ENCODE results near the gene NFKBIB.

Gene NFKBIB

DNA sequence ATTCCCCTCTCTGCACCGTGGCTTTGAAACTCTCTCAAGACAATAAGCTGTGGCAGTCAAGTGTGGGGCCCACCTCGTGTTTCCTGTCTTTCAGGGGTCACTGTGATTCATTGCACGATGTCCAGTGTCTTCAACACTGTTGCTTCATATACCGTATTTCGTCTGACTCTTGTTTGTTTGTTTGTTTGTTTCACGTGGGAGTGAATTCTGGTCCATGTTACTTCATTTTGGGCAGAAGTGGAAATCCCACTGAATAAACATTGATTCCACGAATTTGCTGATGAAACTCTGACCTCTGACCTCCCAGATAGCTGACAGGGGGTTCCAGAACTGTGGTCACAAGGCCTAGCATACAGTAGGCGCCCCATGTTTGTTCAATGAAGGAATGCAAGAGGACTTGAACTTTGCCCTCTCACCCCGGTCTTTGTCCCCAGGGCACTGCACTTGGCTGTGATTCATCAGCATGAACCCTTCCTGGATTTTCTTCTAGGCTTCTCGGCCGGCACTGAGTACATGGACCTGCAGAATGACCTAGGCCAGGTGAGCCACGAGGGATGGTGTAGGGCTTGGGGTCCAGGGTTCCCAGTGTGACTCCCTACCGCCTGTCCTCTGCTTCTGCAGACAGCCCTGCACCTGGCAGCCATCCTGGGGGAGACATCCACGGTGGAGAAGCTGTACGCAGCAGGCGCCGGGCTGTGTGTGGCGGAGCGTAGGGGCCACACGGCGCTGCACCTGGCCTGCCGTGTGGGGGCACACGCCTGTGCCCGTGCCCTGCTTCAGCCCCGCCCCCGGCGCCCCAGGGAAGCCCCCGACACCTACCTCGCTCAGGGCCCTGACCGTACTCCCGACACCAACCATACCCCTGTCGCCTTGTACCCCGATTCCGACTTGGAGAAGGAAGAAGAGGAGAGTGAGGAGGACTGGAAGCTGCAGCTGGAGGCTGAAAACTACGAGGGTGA lies 5.1 kb downstream of the NFKBIB start:
- DNase-seq (ENCODE audit: low read depth): no peak

GRCh38 chr19:38905620-38906019 lies 5.9 kb downstream of the NFKBIB start:
- DNase-seq (ENCODE audit: low read depth): no peak

DNA sequence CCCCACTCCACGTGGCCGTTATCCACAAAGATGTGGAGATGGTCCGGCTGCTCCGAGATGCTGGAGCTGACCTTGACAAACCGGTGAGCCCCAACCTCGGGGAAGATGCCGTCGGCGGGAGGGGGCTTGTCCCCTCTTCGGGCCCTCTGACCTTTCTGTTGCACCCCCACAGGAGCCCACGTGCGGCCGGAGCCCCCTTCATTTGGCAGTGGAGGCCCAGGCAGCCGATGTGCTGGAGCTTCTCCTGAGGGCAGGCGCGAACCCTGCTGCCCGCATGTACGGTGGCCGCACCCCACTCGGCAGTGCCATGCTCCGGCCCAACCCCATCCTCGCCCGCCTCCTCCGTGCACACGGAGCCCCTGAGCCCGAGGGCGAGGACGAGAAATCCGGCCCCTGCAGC lies 7.5 kb downstream of the NFKBIB start:
- DNase-seq (ENCODE audit: low read depth): no peak

DNA sequence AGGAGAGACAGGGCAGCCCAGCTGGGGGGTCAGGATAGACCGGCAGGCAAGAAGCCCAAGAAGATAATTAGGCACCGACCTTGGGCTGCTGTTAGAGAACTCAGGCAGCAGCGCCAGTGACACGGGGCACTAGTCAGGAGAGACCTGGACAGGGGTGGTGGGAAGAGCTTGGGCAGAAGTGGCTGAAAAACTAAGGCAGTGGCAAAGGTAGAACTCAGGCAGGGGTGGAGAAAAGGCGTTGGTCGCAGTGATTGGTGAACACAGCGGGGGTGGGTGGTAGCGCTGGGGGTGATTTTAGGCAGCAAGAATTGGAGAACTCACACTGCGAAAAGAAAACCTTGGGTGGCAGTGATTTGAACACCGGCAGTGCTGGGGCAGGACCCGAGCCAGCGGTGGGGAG lies 7.9 kb downstream of the NFKBIB start:
- DNase-seq (ENCODE audit: low read depth): no peak

GRCh38 chr19:38908911-38909310 lies 9.1 kb downstream of the NFKBIB start:
- no peak for DNase-seq (ENCODE audit: low read depth)

DNA sequence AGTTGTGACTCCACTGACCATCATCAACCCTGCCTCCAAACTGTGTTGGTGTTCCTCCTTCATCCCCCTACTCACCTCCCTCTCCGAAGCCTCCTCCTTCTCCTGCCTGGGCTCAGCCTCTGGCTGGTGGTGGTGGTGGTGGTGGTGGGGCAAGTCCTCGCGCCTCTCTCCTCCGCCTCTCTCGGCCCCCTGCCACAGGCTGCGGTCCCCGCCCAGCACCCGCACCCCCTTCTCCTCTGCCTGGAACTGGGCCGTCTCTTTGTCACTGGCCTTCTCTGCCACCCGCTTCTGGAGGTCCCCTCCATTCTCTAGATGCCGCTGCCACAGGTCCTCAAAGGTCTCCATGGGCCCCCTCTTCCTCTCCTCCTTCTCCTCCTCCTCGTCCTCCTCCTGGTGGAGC lies 10.7 kb downstream of the NFKBIB start:
- DNase-seq (ENCODE audit: low read depth): no peak

GRCh38 chr19:38911388-38912001 lies 11.7 kb downstream of the NFKBIB start:
- no peak for DNase-seq (ENCODE audit: low read depth)

- DNase-seq (ENCODE audit: low read depth): no peak
Measured at GRCh38 chr19:38912600-38913514, 13.1 kb downstream of the NFKBIB start.

DNA sequence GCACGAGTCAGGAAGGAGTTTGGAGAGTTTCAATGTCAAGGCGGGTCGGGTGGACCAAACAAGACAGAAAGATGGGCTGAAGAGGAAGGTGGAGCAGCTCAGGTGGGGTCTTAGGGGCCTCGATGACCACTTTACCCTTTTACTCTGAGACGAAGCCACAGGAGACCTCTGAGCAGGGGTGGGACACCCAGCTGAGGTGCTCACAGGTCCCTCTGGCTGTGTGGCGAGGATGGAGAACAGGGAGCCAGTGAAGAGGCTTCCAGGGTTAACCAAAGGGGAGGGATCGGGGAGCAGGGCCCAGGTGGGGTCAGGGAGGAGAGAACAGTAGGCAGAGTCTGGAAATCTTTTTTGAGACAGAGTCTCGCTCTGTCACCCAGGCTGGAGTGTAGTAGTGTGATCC lies 14.2 kb downstream of the NFKBIB start:
- DNase-seq (ENCODE audit: low read depth): no peak

DNA sequence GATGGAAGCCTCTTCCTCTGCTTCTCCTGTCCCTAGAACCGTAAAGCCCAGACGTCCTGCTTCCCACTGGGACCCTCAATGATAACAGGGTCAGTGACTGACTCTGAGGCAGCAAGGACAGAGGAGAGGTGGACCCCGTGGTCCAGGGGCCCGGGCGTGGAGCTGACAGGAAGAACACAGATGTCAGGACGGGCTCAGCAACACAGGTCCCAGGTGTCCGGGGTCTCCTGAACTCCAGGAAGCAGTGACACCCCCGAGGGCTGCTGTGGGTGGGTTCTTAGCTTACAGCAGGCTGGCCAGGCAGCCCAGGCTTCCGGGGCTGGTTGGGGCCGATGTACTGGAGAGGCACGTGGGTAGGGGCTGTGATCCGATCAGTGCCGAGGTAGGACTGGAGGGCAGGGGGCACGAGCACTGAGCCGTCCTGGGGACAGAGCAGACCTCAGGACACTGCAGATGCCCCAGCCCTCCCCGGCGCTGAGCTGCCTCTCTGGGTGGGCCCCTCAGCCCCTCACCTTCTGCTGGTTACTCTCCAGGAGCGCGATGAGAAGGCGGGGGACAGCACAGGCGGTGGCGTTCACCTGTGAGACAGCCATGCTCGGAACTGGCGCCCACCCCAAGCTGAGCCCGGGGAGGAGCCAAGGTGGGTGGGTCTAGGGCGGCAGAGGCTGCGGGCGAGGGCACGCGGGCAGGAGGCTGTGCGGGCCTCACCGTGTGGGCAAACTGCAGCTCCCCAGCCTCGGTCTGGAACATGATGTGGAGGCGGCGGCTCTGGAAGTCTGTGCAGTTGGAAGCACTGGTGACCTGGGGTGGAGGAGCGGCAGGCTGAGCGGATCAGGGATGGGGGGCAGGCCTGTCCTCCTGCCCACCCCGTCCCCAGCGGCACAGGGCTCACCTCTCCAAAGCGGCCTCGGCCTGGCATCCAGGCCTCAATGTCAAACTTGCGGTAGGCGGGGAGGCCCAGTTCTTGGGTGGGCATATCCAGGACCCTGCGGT lies 15.9 kb downstream of the NFKBIB start:
- no peak for DNase-seq (ENCODE audit: low read depth)

DNA sequence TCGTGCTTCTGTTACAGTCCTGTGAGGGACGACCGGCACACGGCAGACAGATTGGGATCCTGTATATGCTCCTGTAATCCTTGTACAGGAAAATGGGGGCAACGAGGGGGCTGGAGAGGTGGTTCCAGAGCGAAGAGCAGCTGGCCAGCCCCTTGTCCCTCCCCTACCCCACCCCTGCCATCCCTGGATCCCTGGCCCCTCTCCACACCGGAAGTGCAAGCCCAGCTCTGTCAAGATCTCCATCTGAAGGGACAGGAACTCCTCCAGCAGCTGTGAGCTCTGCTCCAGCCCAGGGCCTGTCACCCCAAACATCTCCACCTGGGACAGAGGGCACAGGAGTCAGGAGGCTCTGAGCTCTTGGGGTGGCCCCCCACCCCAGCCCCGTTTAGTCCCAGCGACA lies 17.7 kb downstream of the NFKBIB start:
- no peak for DNase-seq (ENCODE audit: low read depth)

DNA sequence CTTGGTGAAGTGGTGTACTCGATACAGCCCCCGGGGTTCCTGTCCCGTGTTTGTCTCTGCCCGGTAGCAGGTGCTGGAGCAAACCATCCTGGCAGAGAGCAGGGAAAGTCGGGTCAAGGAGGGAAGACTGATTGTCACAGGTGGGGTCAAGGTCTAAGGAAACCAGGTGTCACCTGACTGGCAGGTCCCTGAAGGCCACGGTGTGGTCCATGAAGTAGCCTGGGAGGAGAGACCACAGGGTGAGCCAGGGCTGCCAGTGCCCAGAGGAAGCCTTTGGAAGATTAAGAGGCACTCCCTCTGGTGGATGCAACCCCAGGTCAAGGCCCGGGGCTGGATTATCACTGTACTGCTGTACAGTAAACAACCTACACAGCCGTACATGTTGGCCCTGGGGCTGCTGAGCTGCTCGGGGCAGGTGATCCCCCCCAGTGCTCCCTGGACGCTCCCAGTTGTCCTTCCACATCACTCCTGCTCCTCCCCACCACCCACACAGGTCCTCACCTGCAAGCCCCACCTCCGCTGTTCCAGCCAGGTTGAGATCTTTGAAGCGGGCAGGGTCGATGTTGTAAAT lies 18.2 kb downstream of the NFKBIB start:
- DNase-seq (ENCODE audit: low read depth): no peak

GRCh38 chr19:38918526-38918925 lies 18.8 kb downstream of the NFKBIB start:
- DNase-seq (ENCODE audit: low read depth): no peak

DNA sequence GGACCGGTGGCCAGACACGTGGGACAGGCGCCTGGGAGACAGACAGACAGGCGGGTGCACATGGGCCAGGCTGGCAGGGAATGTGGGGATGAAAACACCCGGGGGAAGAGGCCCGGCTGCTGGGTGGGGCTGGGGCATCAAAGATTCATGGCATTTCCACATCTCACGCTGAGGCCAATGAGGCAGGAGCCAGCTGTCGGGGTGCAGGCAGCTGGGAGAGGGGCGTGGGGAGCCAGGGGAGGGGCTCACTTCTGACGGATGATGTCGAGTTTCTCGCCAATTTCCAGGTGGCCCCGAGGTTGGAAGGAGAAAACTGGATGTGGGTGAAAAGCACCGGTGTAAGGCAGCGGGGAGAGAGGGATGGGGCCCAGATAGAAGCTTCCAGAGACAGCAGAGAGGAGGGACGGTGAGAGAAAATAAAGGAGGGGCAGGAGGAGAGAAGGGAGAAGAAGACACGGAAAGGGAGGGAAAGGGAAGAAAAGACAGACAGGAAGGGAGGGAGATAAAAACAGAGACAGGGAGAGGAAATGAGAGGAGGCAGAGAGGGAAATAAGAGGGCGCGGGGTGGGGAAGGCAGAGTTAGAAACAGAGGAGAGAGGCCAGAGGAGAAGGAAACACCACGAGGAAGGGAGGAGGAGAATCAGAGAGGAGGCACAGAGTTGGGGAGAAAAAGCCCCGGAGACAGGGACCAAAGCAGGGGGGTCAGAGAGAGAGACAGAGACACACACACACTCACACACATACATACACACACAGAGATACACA lies 20.2 kb downstream of the NFKBIB start:
- no peak for DNase-seq (ENCODE audit: low read depth)

DNA sequence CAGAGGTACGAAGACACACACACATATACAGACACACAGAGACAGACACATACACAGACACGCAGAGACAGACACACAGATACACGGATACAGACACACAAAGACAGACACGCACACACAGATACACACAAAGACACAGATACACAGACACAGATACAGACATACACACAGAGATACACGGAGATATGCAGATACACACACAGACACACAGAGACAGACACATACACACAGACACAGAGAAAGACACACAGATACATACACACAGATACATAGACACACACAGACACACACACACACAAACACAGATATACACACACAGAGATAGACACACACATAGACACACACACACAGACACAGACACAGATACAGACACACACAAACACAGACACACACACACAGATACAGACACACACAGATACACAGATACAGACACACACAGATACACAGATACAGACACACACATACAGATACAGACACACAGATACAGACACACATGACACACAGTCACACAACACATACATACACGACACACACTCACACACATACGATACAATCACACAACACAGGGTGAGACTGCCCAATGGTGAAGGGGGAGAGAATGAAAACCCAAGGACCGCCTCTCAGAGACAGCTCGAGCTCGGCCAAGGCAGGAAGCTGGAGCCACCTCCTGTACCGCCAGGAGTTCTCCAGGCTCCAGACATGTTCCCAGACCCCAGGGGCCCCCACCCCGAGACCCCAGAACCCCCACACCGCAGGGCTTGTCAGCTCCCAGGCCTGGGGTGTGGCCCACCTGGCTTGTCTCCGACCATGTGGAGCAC lies 21.0 kb downstream of the NFKBIB start:
- DNase-seq (ENCODE audit: low read depth): no peak

- no peak for DNase-seq (ENCODE audit: low read depth)
Measured at GRCh38 chr19:38921420-38922274, 21.9 kb downstream of the NFKBIB start.

DNA sequence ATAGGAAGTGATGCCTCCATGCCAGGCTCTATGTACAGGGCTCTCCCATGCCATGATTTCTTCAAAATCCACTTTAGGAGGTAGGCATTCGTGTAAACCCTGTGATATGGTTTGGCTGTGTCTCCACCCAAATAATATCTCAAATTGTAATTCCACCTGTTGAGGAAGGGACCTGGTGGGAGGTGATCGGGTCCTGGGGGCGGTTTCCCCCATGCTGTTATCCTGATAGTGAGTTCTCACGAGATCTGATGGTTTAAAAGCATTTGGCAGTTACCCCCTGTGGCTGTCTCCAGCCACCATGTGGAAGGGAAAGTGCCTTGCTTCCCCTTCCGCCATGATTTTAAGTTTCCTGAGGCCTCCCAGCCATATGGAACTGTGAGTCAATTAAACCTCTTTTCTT lies 22.7 kb downstream of the NFKBIB start:
- DNase-seq (ENCODE audit: low read depth): no peak

DNA sequence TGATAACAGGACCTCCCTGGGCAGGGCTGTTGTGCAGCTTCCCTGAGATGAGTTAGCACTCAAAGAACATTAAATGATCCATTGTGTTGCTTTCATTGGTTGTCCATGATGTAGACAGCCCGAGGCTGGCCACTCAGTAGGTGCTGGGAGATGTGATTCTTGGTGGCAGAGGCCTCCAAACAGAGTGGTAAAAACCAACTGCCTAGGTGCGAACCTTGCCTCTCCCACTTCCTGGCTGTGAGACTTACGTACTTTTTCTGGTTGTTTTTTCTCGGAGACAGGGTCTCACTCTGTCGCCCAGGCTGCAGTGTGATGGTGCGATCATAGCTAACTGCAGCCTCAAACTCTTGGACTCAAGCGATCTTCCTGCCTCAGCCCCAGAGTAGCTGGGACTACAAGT lies 24.6 kb downstream of the NFKBIB start:
- DNase-seq (ENCODE audit: low read depth): no peak

All from stromal cell of bone marrow (primary cell).